HepG2 (cell line): Measurements from ENCODE around the gene SMOC1. TPM values are rescaled to one million over a fixed set of nuclear protein-coding genes. Genes with fewer than 3 reads are reported as not detected.

Source experiments
- ATAC-seq: fragments of 200-7000 bp; cut with Tn5 transposase; 3 replicates; pipeline ENCODE4 v1.9.1; 2020; ENCODE audit warnings: mild to moderate bottlenecking, moderate library complexity
- BruUV-seq: library from RNA; stranded (reverse); fragments of 400-500 nt; replicated peaks from 2 replicates; lab custom pipeline; 2021; lab: Mats Ljungman, UMichigan
- CTCF ChIA-PET: fragments of 300-600 bp; formaldehyde crosslinking; extraction: SDS; loops from one replicate; lab custom pipeline; 2021; ENCODE audit warnings: low total read pairs, inconsistent platforms, low intra/inter-chr PET ratio; lab: Yijun Ruan, JAX
- POLR2A ChIA-PET: fragments of 350-600 bp; sonication (Branson Sonifier 250); formaldehyde crosslinking; loops from one replicate; lab custom pipeline; 2020; ENCODE audit warnings: antibody characterized with exemption, inconsistent platforms; lab: Yijun Ruan, JAX
- DNase-seq: peaks from one replicate; pipeline ENCODE4 v3.0.0-alpha.2; 2015; ENCODE audit warnings: low spot score
- FAIRE-seq: peaks from 3 replicates; lab custom pipeline; 2011; peaks lifted over from hg19 to GRCh38; lab: Jason Lieb, UNC
- H2AFZ ChIP-seq: one replicate; pipeline ENCODE4 v1.6.1; 2011; ENCODE audit warnings: low read length, inconsistent platforms
- H3K27ac ChIP-seq: fragments of 300-600 bp; 3 replicates; pipeline ENCODE4 v1.8.0; 2011; ENCODE audit warnings: mixed run types, mild to moderate bottlenecking, mixed read lengths, low read length, inconsistent platforms; ENCODE audit not compliant: insufficient read depth; ENCODE audit errors: extremely low read length
- H3K27me3 ChIP-seq, 2 experiments: fragments of 200-600 bp in 1 of 2; 2 replicates in 1 of 2; 3 replicates in 1 of 2; pipeline versions ENCODE4 v1.6.0 to v1.8.0; 2011; ENCODE audit warnings: low read length in 2 of 2, mild to moderate bottlenecking in 2 of 2, moderate library complexity in 2 of 2, inconsistent platforms in 1 of 2; ENCODE audit not compliant: insufficient read depth in 2 of 2, control insufficient read depth in 1 of 2
- H3K36me3 ChIP-seq, 2 experiments: fragments of 200-600 bp in 1 of 2; replicated peaks in 1 of 2; 2 replicates in 1 of 2; 3 replicates in 1 of 2; pipeline versions ENCODE4 v1.5.1 to v1.8.0; 2011; ENCODE audit warnings: low read length in 2 of 2, inconsistent platforms in 1 of 2; ENCODE audit not compliant: insufficient read depth in 2 of 2, control insufficient read depth in 1 of 2
- H3K4me1 ChIP-seq: 2 replicates; pipeline ENCODE4 v1.5.1; 2012; ENCODE audit warnings: low read length, inconsistent platforms; ENCODE audit not compliant: insufficient read depth
- H3K4me2 ChIP-seq: 2 replicates; pipeline ENCODE4 v1.6.0; 2011; ENCODE audit warnings: low read depth, low read length, inconsistent platforms
- H3K4me3 ChIP-seq, 3 experiments: fragments of 200-600 bp in 1 of 3; sonication (generic), shearing (Covaris generic) in 1 of 3; replicated peaks in 1 of 3; 2 replicates each; pipeline ENCODE4 v1.5.1; 2011 to 2016; ENCODE audit warnings: low read length in 3 of 3, inconsistent platforms in 2 of 3, low read depth in 2 of 3, mild to moderate bottlenecking in 2 of 3, control low read depth in 1 of 3, mixed read lengths in 1 of 3; ENCODE audit not compliant: insufficient read depth in 1 of 3
- H3K79me2 ChIP-seq: one replicate; pipeline ENCODE4 v1.6.1; 2011; ENCODE audit warnings: low read length, inconsistent platforms; ENCODE audit not compliant: insufficient read depth
- H3K9ac ChIP-seq: 2 replicates; pipeline ENCODE4 v1.6.0; 2011; ENCODE audit warnings: mild to moderate bottlenecking, low read depth, low read length, inconsistent platforms; ENCODE audit not compliant: insufficient read depth
- H3K9me3 ChIP-seq: 2 replicates; pipeline ENCODE4 v1.5.1; 2012; ENCODE audit warnings: mild to moderate bottlenecking, low read length
- H4K20me1 ChIP-seq: 2 replicates; pipeline ENCODE4 v1.6.0; 2011; ENCODE audit warnings: inconsistent platforms, mild to moderate bottlenecking, low read length, moderate library complexity; ENCODE audit not compliant: insufficient read depth
- CBX5 ChIP-seq: sonication (generic); formaldehyde crosslinking; IDR thresholded peaks from 2 replicates; pipeline ENCODE4 v1.4.0; 2020; ENCODE audit warnings: missing genetic modification reagents, borderline replicate concordance
- CHD4 ChIP-seq: fragments of 200-600 bp; sonication (generic); IDR thresholded peaks from 2 replicates; pipeline ENCODE4 v1.7.0; 2017; ENCODE audit warnings: mild to moderate bottlenecking, low read length, borderline replicate concordance
- FIP1L1 ChIP-seq: fragments of 200-400 bp; formaldehyde crosslinking; IDR thresholded peaks from 2 replicates; pipeline ENCODE4 v1.6.1; 2018; ENCODE audit warnings: low read depth, mild to moderate bottlenecking, low read length, moderate library complexity, borderline replicate concordance; ENCODE audit not compliant: insufficient read depth
- GABPB1 ChIP-seq: IDR thresholded peaks from 2 replicates; pipeline ENCODE4 v1.6.1; 2016; ENCODE audit warnings: mild to moderate bottlenecking, missing genetic modification reagents, moderate library complexity, missing compliant biosample characterization
- LBX2 ChIP-seq: sonication (generic); formaldehyde crosslinking; IDR thresholded peaks from 2 replicates; pipeline ENCODE4 v1.5.0; 2020; ENCODE audit warnings: missing genetic modification reagents, mild to moderate bottlenecking, borderline replicate concordance
- MTF1 ChIP-seq: sonication (generic); formaldehyde crosslinking; IDR thresholded peaks from 2 replicates; pipeline ENCODE4 v1.5.0; 2020; ENCODE audit warnings: missing genetic modification reagents
- RELA ChIP-seq: sonication (generic); formaldehyde crosslinking; IDR thresholded peaks from 2 replicates; pipeline ENCODE4 v1.4.0; 2020; ENCODE audit warnings: missing genetic modification reagents
- SALL1 ChIP-seq: sonication (generic); formaldehyde crosslinking; IDR thresholded peaks from 2 replicates; pipeline ENCODE4 v1.8.0; 2022; ENCODE audit warnings: mild to moderate bottlenecking, missing genetic modification reagents
- SMARCC2 ChIP-seq: fragments of 450-650 bp; IDR thresholded peaks from 2 replicates; pipeline ENCODE4 v1.6.1; 2017; ENCODE audit warnings: antibody characterized with exemption, mild to moderate bottlenecking
- TEAD2 ChIP-seq: sonication (generic); formaldehyde crosslinking; IDR thresholded peaks from 2 replicates; pipeline ENCODE4 v1.9.0; 2021; ENCODE audit warnings: missing genetic modification reagents
- TEF ChIP-seq: sonication (generic); formaldehyde crosslinking; IDR thresholded peaks from 2 replicates; pipeline ENCODE4 v1.5.0; 2020; ENCODE audit warnings: missing genetic modification reagents
- WGBS: methylation state at CpG from one replicate; pipeline ENCODE4 v1.1.6; 2017; ENCODE audit warnings: low lambda C conversion rate; 5-methylcytosine and 5-hydroxymethylcytosine counted together
- in situ Hi-C: cut with HindIII; loops from 2 replicates; pipeline ENCODE4 v1.10.0; 2017; ENCODE audit warnings: low pct_unique_long_range_greater_than_20kb; ENCODE audit not compliant: extremely low pct_ligation_motif_present
- intact Hi-C: fragments of 100-400 bp; cut with micrococcal nuclease; formaldehyde crosslinking; loops from one replicate; pipeline ENCODE4 v1.10.0; 2022; ENCODE audit not compliant: unreplicated experiment
- polyA plus RNA-seq, 8 experiments: library from polyadenylated mRNA; depleted of rRNA in 3 of 8; stranded (reverse) in 7 of 8; unstranded in 1 of 8; fragments of >200 nt; fragmentation: Illumina TruSeq in 4 of 8; extraction: Trizol in 4 of 8; gene quantifications; 2 replicates each; pipeline versions ENCODE4 v1.2.1 to v1.2.3, GENCODE V29; 2011 to 2016; ENCODE audit warnings: low read depth in 4 of 8, missing spikeins in 1 of 8, mixed read lengths in 1 of 8; ENCODE audit not compliant: insufficient read depth in 1 of 8
- total RNA-seq, 5 experiments: library from RNA; depleted of rRNA; stranded (reverse); fragments of >200 nt; fragmentation: Illumina TruSeq; extraction: Trizol; gene quantifications; 2 replicates each; pipeline ENCODE4 v1.2.3, GENCODE V29; 2016; ENCODE audit warnings: low read depth in 1 of 5

SMOC1 gene
- total and polyA plus RNA-seq, 2 of the 13 experiments (the other 11 are each of a cell fraction or from before 2014, with no cell fraction given): 17.8 to 35.6 TPM

- TF ChIP-seq LBX2 (no peak), GABPB1 (no peak), CHD4 (no peak)
Measured at GRCh38 chr14:70029296-70030132, 150.3 kb downstream of the SMOC1 start (continued).

GRCh38 chr14:70032016-70032415 is 152.8 kb downstream of the SMOC1 start:
- Histone ChIP-seq H2AFZ (no peak overlapping the region), H3K79me2 (no peaks in the 10 kb centered on the region), H3K4me3 (no peak overlapping the region), H3K27ac (no peak overlapping the region), H3K27me3 (no peaks in the 10 kb centered on the region), H3K9me3 (no peaks in the 10 kb centered on the region), H3K4me2 (no peak overlapping the region), H3K9ac (no peak overlapping the region), H3K36me3 (peaks cover 6 to 15% of the 10 kb centered on the region in 2 experiments; a peak in 4 of 5 replicates), H3K4me1 (peaks cover 17% of the 10 kb centered on the region), H4K20me1 (no peaks in the 10 kb centered on the region)
- no TSS peak for BruUV-seq
- in situ Hi-C loops: loop anchor here (5.0 kb wide), 1 partner anchor 305 kb away; no protein-coding TSS in a partner anchor
- POLR2A ChIA-PET: interaction anchor here (1.0 kb wide), 1 partner anchor 16 kb away, joined by 4 read pairs; no protein-coding TSS in a partner anchor
- no peak for DNase-seq
- intact Hi-C loops: loop anchor here (1.0 kb wide), 1 partner anchor 301 kb away; no protein-coding TSS in a partner anchor
- ATAC-seq: no peak
- no peak for TF ChIP-seq FIP1L1
- TF ChIP-seq CBX5 (CRISPR knock-in tag): no peak
- TF ChIP-seq TEF (CRISPR knock-in tag): no peak
- TF ChIP-seq SMARCC2: no peak
- TF ChIP-seq RELA (CRISPR knock-in tag): no peak
- TF ChIP-seq SALL1 (CRISPR knock-in tag): no peak
- no peak for TF ChIP-seq MTF1 (CRISPR knock-in tag)
- no peak for TF ChIP-seq TEAD2 (CRISPR knock-in tag)
- no peak for FAIRE-seq
- 90% methylated on average over 8 of the region's 9 CpGs for WGBS
- CTCF ChIA-PET: no interaction called here
